A673 (cell line): ENCODE data around the gene EXPH5. TPM values are rescaled to one million over a fixed set of nuclear protein-coding genes. Genes with fewer than 3 reads are reported as not detected.

Source experiments
- BruUV-seq: library from RNA; stranded (reverse); fragments of 400-500 nt; replicated peaks from 2 replicates; lab custom pipeline; 2021; lab: Mats Ljungman, UMichigan
- CTCF ChIA-PET: fragments of 300-600 bp; sonication (Branson Sonifier 250); formaldehyde crosslinking; loops from one replicate; lab custom pipeline; 2022; ENCODE audit warnings: antibody characterized with exemption; lab: Charles Lee
- POLR2A ChIA-PET: fragments of 300-600 bp; sonication (Branson Sonifier 250); formaldehyde crosslinking; loops from one replicate; lab custom pipeline; 2022; ENCODE audit warnings: antibody characterized with exemption; ENCODE audit not compliant: low non-redundant PET; lab: Charles Lee
- DNase-seq: peaks from one replicate; pipeline ENCODE4 v3.0.0-alpha.2; 2015; ENCODE audit warnings: low spot score
- H3K27ac ChIP-seq: fragments of 200-600 bp; sonication (generic); 2 replicates; pipeline ENCODE4 v1.5.1; 2016; ENCODE audit warnings: mixed run types, low read depth, mild to moderate bottlenecking, mixed read lengths, antibody characterized with exemption, low read length; ENCODE audit not compliant: poor library complexity, severe bottlenecking
- H3K27me3 ChIP-seq: fragments of 200-600 bp; sonication (generic); replicated peaks from 2 replicates; pipeline ENCODE4 v1.6.1; 2017; ENCODE audit warnings: mixed run types, low read depth, mild to moderate bottlenecking, mixed read lengths, antibody characterized with exemption, low read length; ENCODE audit not compliant: insufficient read depth, poor library complexity
- H3K36me3 ChIP-seq: fragments of 200-600 bp; sonication (generic); 2 replicates; pipeline ENCODE4 v1.6.1; 2016; ENCODE audit warnings: mixed run types, mild to moderate bottlenecking, mixed read lengths, antibody characterized with exemption, low read length; ENCODE audit not compliant: insufficient read depth, poor library complexity, severe bottlenecking
- H3K4me1 ChIP-seq: fragments of 200-600 bp; sonication (generic); 2 replicates; pipeline ENCODE4 v1.6.1; 2017; ENCODE audit warnings: mixed run types, mild to moderate bottlenecking, mixed read lengths, antibody characterized with exemption, low read length; ENCODE audit not compliant: insufficient read depth, poor library complexity, severe bottlenecking
- H3K4me3 ChIP-seq: fragments of 200-600 bp; sonication (generic); 2 replicates; pipeline ENCODE4 v1.5.1; 2016; ENCODE audit warnings: low read depth, mixed run types, mild to moderate bottlenecking, mixed read lengths, low read length; ENCODE audit not compliant: poor library complexity, severe bottlenecking
- H3K9me3 ChIP-seq: fragments of 200-600 bp; sonication (generic); 2 replicates; pipeline ENCODE4 v1.6.1; 2016; ENCODE audit warnings: mixed run types, low read depth, mild to moderate bottlenecking, mixed read lengths, antibody characterized with exemption, low read length; ENCODE audit not compliant: poor library complexity, severe bottlenecking
- CTCF ChIP-seq: fragments of 300-800, 200-600 bp; sonication (generic); conservative IDR thresholded peaks from 2 replicates; pipeline ENCODE4 v1.5.1; 2017; ENCODE audit warnings: low read depth, mild to moderate bottlenecking, antibody characterized with exemption, low read length, moderate library complexity, mixed read lengths
- EZH2 ChIP-seq: fragments of 200-600 bp; sonication (generic); IDR thresholded peaks from 2 replicates; pipeline ENCODE4 v1.6.1; 2017; ENCODE audit warnings: borderline replicate concordance, low read depth, mild to moderate bottlenecking, mixed read lengths, antibody characterized with exemption, low read length; ENCODE audit not compliant: poor library complexity, severe bottlenecking
- intact Hi-C: fragments of 100-400 bp; cut with micrococcal nuclease; formaldehyde crosslinking; loops from one replicate; pipeline ENCODE4 v1.10.0; 2022; ENCODE audit not compliant: unreplicated experiment
- total RNA-seq: library from RNA; stranded (reverse); gene quantifications from 2 replicates; pipeline ENCODE4 v1.2.3, GENCODE V29; 2021

EXPH5 gene
- total RNA-seq, 1 experiment from 2014 or later, result 0.26 TPM

GRCh38 chr11:108468478-108468864 is 125.1 kb downstream of the EXPH5 start:
- TF ChIP-seq EZH2 (no peak), CTCF (no peak)
- no peak for DNase-seq
- H3K27ac ChIP-seq, result peak overlapping the region; percentile 96
- ChIA-PET POLR2A (no interaction called here), CTCF (no interaction called here)
- no peaks in the 10 kb centered on the region for H3K27me3 ChIP-seq
- H3K9me3 ChIP-seq, result no peaks in the 10 kb centered on the region
- BruUV-seq, result no TSS peak
- intact Hi-C loops, result loop anchor here (5.0 kb wide), 1 partner anchor 246 kb away; the partner anchor contains the start of genes ATM and NPAT
- H3K36me3 ChIP-seq, result peaks cover 2% of the 10 kb centered on the region
- no peak overlapping the region for H3K4me3 ChIP-seq
- peaks cover 7% of the 10 kb centered on the region for H3K4me1 ChIP-seq

- Histone ChIP-seq H3K27me3 (no peaks in the 10 kb centered on the region), H3K9me3 (no peaks in the 10 kb centered on the region), H3K36me3 (no peaks in the 10 kb centered on the region), H3K4me1 (peaks cover 7% of the 10 kb centered on the region), H3K4me3 (peak within 1 kb of the TSS; percentile 50), H3K27ac (peak within 1 kb of the TSS; percentile 96)
- DNase-seq, result peak; percentile 99
- no peak for TF ChIP-seq CTCF
- TF ChIP-seq EZH2, result no peak
- intact Hi-C loops, result loop anchor here (5.0 kb wide), 1 partner anchor 245 kb away; the partner anchor contains the start of genes ATM and NPAT
- ChIA-PET CTCF (no interaction called here), POLR2A (no interaction called here)
- BruUV-seq, result no TSS peak
Observed at GRCh38 chr11:108467091-108467823, 126.3 kb downstream of the EXPH5 start, which contains the start of gene C11orf65. Gene C11orf65 (minus strand): TSS chr11:108467529. CDS start chr11:108461559, 5,970 bp downstream.

GRCh38 chr11:108466405-108466804 is 127.2 kb downstream of the EXPH5 start:
- no peaks in the 10 kb centered on the region for H3K36me3 ChIP-seq
- H3K4me3 ChIP-seq, result peak overlapping the region; percentile 50
- intact Hi-C loops, result loop anchor here (5.0 kb wide), 1 partner anchor 244 kb away; the partner anchor contains the start of genes ATM and NPAT
- H3K9me3 ChIP-seq, result no peaks in the 10 kb centered on the region
- peaks cover 7% of the 10 kb centered on the region for H3K4me1 ChIP-seq
- peak overlapping the region; percentile 96 for H3K27ac ChIP-seq
- POLR2A ChIA-PET, result no interaction called here
- no TSS peak for BruUV-seq
- DNase-seq, result no peak
- CTCF ChIA-PET, result no interaction called here
- TF ChIP-seq EZH2 (no peak), CTCF (no peak)
- no peaks in the 10 kb centered on the region for H3K27me3 ChIP-seq

Other genes with a start within 250 kb of the EXPH5 start
- 0.43 and 0.59 TPM in 2 replicates for gene C11orf65, start 126.2 kb downstream of the EXPH5 start, total RNA-seq
- 75.7 and 81.2 TPM in 2 replicates for gene POGLUT3, start 95.4 kb downstream of the EXPH5 start, total RNA-seq
- 63.7 and 72.2 TPM in 2 replicates for gene DDX10, start 71.3 kb upstream of the EXPH5 start, total RNA-seq